ENCODE measurements around the gene USP35.

USP35 gene

GRCh38 chr11:78199653-78200015 is 10.9 kb downstream of the USP35 start:
- no peak for DNase-seq

GRCh38 chr11:78200061-78200460 is 11.3 kb downstream of the USP35 start:
- DNase-seq, result no peak

DNA sequence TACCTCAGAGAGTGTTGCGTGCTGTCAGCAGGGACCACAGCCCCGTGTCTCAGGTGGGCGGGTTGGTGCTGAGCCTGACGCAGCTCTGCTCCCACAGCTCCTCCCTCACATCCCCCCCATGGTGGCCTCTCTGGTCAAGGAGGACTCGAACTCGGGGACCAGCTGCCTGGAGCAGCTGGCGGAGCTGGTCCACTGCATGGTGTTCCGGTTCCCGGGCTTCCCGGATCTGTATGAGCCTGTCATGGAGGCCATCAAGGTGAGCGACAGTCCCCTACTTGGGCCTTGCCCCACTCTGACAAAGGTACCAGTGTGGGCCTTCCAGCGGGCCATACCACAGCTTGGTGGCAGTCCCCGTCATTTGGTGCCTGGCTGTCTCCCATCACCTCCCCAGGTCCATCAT is 11.8 kb downstream of the USP35 start:
- no peak for DNase-seq

- no peak for DNase-seq
These were observed 12.5 kb downstream of the USP35 start for GRCh38 chr11:78201096-78201818.

GRCh38 chr11:78202733-78203167 is 14.0 kb downstream of the USP35 start:
- no peak for DNase-seq

GRCh38 chr11:78203184-78203583 is 14.5 kb downstream of the USP35 start:
- DNase-seq, result no peak

GRCh38 chr11:78205256-78205655 is 16.5 kb downstream of the USP35 start:
- no peak for DNase-seq

GRCh38 chr11:78205691-78206090 is 17.0 kb downstream of the USP35 start:
- DNase-seq, result no peak

DNA sequence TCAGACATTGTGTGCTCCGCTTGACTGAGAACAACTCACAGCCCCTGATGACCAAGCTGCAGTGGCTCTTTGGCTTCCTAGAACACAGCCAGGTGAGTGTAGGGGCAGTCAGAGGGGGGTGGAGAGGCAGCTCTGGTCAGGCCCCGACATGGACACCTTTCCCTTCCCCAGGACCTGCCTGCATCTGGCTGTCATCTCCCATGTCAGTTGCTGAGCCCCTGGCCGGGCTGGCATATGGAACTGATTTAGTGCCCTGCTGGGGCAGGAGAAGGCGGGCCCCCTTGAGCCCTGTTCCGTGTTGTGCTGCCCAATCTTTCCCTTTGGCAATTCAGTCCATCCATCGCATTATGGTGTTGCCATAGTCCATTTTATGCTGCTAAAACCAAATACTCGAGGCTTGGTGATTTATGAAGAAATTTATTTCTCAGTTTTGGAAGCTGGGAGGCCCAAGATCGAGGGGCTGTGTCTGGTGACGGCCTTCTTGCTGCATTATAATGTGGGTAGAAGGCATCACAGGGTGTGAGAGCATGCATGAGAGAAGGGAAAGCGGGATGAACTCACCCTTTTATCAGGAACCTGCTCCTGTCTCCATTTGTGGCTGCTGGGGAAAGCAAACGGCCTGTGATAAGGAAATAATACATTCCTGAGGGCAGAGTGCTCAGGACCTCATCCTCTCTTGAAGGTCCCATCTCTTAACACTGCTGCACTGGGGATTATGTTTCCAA is 19.0 kb downstream of the USP35 start:
- no peak for DNase-seq

DNA sequence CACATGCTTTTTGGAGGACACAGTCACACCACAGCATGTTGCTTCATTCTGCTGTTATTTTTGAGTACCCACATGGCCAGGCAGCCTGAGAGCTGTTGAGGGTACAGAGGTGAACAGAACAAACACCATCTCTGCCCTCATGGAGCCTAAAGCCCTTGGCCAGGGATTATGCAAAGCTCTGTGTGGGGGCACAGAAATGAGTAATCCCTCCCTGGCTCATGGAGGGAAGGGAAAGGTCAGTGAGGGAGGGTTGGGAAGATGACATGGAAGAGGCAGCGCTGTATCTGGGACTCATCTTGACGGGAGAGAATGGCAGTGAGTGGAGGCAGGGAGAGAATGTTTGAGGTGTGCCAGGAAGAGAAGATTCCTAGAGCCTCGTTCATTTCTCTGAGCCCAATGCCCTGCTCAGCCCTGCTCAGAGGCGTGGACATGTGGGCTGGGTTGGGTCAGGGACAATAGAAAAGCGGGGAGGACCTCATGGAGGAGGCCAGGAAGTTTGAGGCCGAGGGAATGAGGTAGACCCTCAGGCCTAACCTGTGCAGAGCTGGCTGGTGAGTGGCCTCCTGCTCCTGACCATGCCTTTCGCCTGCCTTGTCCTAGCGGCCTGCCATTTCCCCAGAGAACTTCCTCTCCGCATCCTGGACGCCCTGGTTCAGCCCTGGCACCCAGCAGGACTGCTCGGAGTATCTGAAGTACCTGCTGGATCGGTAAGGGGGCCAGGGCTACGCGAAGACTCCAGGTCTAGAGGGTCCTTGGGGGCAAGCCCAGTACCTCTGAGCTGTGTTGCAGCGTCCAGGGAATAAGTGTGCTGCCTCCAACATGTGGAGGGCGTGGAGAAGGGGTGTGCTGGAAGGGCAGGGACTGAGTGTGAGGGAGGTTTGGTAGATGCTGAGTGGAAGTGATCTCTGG is 19.8 kb downstream of the USP35 start:
- DNase-seq, result no peak

GRCh38 chr11:78209478-78209877 is 20.8 kb downstream of the USP35 start:
- no peak for DNase-seq

DNA sequence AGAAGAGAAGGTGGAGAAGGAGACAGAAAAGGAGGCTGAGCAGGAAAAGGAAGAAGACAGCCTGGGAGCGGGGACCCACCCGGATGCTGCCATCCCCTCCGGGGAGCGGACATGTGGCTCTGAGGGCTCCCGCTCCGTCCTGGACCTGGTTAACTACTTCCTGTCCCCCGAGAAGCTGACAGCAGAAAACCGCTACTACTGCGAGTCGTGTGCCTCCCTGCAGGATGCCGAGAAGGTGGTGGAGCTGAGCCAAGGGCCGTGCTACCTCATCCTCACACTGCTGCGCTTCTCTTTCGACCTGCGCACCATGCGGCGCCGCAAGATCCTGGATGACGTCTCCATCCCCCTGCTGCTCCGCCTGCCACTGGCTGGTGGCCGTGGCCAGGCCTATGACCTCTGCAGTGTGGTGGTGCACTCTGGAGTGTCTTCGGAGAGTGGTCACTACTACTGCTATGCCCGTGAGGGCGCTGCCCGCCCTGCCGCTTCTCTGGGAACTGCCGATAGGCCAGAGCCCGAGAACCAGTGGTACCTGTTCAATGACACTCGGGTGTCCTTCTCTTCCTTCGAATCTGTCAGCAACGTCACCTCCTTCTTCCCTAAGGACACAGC is 21.4 kb downstream of the USP35 start:
- no peak for DNase-seq

- DNase-seq, result no peak
These were observed 22.8 kb downstream of the USP35 start for GRCh38 chr11:78211565-78211964.

DNA sequence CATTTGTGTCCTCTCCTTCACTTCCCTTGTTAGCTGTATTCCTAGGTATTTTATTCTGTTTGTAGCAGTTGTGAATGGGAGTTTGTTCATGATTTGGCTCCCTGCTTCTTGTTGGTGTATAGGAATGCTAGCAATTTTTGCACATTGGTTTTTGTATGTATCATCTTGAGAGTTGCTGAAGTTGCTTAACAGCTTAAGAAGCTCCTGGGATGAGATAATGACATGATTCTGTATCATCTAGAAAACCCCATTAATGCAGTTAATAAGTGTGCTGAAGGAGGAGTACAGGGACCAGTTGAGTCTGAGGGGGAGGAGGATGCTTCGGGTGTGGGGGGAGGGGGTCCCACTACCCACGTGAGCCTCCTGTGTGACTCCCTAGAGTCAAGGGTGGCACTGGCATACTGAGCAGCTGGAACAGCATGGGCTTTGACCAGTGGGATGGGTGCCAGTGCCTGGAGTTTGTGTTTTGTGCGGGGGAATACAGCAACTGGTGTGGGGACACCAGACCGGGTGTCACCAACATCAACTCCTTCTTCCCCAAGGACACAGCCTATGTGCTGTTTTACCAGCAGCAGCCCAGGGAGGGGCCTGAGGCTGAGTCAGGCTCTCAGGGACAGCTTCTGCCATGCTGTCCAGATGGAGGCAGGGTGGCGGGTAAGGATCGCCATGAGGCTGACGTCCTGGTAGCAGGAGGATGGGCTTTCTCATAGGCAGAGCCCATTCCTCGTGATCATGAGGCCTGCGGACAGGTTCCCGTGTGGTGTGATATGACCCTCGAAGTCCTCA is 24.1 kb downstream of the USP35 start:
- DNase-seq, result no peak

DNA sequence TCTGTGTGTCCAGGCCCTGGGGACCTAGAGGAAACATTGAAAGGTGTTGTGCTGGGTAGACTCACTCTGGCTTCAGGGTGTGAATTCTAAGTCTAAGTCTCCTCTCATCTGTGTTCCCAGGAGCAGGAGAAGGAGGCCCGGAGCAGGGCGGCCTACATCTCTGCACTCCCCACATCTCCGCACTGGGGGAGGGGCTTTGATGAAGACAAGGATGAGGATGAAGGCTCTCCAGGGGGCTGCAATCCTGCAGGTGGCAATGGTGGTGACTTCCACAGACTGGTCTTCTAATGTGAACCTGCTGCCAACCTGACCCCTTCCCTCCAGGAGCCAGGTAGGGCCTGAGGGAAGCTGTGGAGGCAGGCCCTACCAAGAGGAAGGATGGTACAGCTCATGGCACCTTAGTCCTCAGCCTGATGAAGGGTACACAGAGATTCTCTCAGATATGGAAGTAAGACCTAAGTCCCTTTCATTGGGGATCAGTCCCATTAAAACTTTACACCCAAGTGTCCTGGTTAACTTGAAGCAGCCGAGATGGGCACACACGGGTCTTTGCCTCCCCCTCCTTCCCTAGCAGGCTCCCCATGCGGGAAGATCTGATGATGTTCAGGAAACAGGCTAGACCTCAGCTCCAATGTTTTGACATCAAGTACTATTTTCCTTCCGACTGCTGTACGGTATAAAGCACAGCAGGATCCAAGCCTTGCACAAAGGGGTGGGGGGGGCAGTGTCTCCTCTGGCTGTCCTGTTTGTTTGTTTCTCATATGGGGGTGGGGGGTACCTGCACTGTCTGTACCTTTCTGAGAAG is 25.0 kb downstream of the USP35 start:
- DNase-seq, result no peak

- DNase-seq, result no peak
These were observed 25.8 kb downstream of the USP35 start for GRCh38 chr11:78214331-78215194.

DNA sequence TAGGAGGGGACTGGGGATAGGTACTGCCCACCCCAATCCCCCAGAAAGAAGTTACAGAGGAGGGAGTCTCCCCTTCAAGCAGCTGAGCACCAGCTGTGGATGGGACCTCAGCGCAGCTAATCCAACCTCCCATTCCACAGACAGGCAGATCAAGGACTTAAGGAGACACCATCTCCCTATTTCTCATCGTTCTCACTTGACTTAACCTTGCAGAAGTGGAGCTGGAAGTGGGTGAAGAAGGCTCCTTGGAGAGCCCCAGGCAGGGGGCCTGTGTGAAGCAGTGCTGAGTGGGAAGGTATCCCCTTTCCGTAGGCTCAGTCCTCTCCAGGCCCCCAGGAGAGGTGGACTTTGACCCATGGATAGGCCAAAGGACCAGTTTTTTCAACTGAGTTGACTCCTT is 27.3 kb downstream of the USP35 start:
- no peak for DNase-seq

DNA sequence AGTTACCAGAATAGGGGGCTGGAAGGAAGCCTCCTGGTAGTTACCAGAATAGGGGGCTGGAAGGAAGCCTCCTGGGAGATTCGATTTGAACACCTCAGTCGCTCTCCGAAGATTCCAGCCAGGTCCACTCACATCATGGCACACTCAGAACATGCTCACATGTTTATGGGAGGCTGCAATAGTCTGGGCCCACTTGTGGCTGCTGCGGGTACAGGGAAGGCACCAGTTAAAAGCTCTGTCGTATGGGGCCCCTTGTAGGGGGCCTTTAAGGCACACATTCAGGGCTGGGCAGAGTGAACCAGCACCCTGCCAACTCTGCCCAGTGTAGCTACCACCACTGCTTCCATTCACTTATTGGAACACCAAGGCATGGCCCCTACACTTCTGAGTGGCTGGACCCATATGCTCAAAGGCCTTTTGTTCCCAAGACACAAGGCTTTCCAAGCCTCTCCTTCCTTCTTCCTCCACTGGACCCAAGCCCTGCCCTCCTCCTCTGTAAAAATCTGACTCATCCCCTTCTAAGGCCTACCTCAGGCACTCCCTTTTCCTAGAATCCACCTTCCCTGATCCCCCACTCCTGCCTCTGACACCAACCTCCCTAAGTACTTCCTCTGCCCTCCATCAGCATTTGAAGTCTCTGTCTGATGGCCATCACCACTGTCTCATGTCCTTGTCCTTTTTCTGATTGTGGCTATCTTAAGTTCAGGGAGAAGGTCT is 28.0 kb downstream of the USP35 start:
- no peak for DNase-seq

DNA sequence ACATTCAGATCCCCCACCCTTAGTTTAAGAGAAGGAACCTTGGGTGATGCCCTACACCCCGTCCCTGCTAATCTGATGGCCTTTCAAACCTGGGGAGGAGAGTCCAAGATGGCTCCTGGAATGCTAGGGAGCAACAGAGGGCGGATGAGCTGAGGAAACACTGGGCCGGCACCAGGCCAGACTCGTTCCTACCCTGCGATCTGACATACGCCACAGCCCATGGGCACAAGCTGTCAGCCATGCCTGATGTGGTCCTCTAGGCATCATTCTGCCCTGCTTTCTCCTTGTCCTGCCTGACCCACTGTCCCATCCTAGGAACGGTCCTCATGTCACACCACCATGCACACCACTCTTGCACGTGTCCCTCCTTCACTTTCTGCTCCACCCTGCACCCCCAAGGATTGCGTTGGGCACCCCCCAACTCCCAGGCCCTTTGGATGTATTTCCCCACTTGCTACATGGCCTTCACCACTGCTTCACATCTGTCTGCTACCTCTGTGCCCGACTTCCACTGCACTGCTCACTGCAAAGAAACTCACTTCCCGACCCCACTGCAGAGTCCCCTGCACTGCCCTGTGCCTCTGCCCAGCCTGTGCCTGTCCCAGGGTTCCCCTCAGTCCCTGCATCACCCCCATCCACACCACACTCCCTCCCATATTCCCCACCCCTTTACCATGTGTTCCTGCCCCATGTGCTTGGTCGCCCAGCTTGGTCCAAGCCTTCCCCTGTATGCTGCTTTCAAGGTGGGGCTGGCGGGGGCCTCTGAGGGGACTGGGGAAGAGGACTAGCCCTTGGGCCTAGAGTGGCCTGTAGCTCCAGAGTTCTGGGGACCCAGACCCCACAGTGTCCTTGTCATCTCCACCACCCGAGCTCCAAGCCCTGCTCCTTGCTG is 29.2 kb downstream of the USP35 start:
- no peak for DNase-seq

All from DMS79 (cell line).